IMR-90 (cell line): ENCODE results near the gene TTC19. TPM values are rescaled to one million over a fixed set of nuclear protein-coding genes. Genes with fewer than 3 reads are reported as not detected.

Source experiments
- ATAC-seq: fragments of 200-7000 bp; cut with Tn5 transposase; 2 replicates; pipeline ENCODE4 v1.9.1; 2020; ENCODE audit warnings: low read depth, mild to moderate bottlenecking, moderate library complexity
- BruUV-seq: library from RNA; stranded (reverse); fragments of 400-500 nt; replicated peaks from 2 replicates; lab custom pipeline; 2021; lab: Mats Ljungman, UMichigan
- CTCF ChIA-PET: fragments of 300-600 bp; formaldehyde crosslinking; extraction: SDS; loops from one replicate; lab custom pipeline; 2021; ENCODE audit warnings: antibody characterized with exemption; lab: Yijun Ruan, JAX
- POLR2A ChIA-PET: fragments of 300-600 bp; sonication (Branson Sonifier 250); formaldehyde crosslinking; loops from one replicate; lab custom pipeline; 2022; ENCODE audit warnings: antibody characterized with exemption; ENCODE audit not compliant: unreplicated experiment; lab: Charles Lee
- DNase-seq: peaks from one replicate; pipeline ENCODE4 v3.0.0; 2013
- H2AFZ ChIP-seq: replicated peaks from 2 replicates; pipeline ENCODE3; 2013; ENCODE audit warnings: low read length, mild to moderate bottlenecking; ENCODE audit not compliant: poor library complexity
- H2AK5ac ChIP-seq: 2 replicates; pipeline ENCODE4 v1.6.1; 2013; ENCODE audit warnings: low read depth, low read length, inconsistent platforms
- H2AK9ac ChIP-seq: replicated peaks from 2 replicates; pipeline ENCODE3; 2013; ENCODE audit warnings: mild to moderate bottlenecking, low read depth, low read length, moderate library complexity; ENCODE audit not compliant: poor library complexity
- H2BK120ac ChIP-seq: 2 replicates; pipeline ENCODE4 v1.6.1; 2013; ENCODE audit warnings: low read depth, low read length, inconsistent platforms
- H2BK15ac ChIP-seq: 3 replicates; pipeline ENCODE4 v1.6.1; 2013; ENCODE audit warnings: low read depth, low read length, inconsistent platforms
- H2BK20ac ChIP-seq: 2 replicates; pipeline ENCODE4 v1.6.1; 2013; ENCODE audit warnings: low read depth, mild to moderate bottlenecking, inconsistent platforms, low read length, moderate library complexity
- H2BK5ac ChIP-seq: 2 replicates; pipeline ENCODE4 v1.6.1; 2013; ENCODE audit warnings: mild to moderate bottlenecking, low read depth, low read length, inconsistent platforms; ENCODE audit not compliant: poor library complexity, severe bottlenecking
- H3K14ac ChIP-seq: replicated peaks from 2 replicates; pipeline ENCODE4 v1.6.1; 2013; ENCODE audit warnings: low read depth, low read length, inconsistent platforms
- H3K18ac ChIP-seq: 2 replicates; pipeline ENCODE4 v1.6.1; 2013; ENCODE audit warnings: low read depth, low read length, control low read depth
- H3K23ac ChIP-seq: 2 replicates; pipeline ENCODE4 v1.6.1; 2013; ENCODE audit warnings: low read depth, low read length, inconsistent platforms
- H3K27ac ChIP-seq: 2 replicates; pipeline ENCODE4 v1.5.1; 2013; ENCODE audit warnings: mild to moderate bottlenecking, control low read depth, low read length; ENCODE audit not compliant: insufficient read depth
- H3K27me3 ChIP-seq: 2 replicates; pipeline ENCODE4 v1.6.1; 2013; ENCODE audit warnings: low read length; ENCODE audit not compliant: control insufficient read depth, insufficient read depth
- H3K36me3 ChIP-seq: 2 replicates; pipeline ENCODE4 v1.6.1; 2013; ENCODE audit warnings: low read length, mixed read lengths; ENCODE audit not compliant: control insufficient read depth, insufficient read depth
- H3K4ac ChIP-seq: 2 replicates; pipeline ENCODE4 v1.6.1; 2013; ENCODE audit warnings: low read depth, low read length, inconsistent platforms
- H3K4me1 ChIP-seq: 2 replicates; pipeline ENCODE4 v1.6.1; 2013; ENCODE audit warnings: low read length, mixed read lengths; ENCODE audit not compliant: control insufficient read depth, insufficient read depth
- H3K4me2 ChIP-seq: 2 replicates; pipeline ENCODE4 v1.6.1; 2013; ENCODE audit warnings: low read depth, mild to moderate bottlenecking, control low read depth, low read length, moderate library complexity
- H3K4me3 ChIP-seq: 2 replicates; pipeline ENCODE4 v1.5.1; 2013; ENCODE audit warnings: low read depth, mild to moderate bottlenecking, control low read depth, low read length, moderate library complexity; ENCODE audit not compliant: insufficient read depth
- H3K56ac ChIP-seq: 2 replicates; pipeline ENCODE4 v1.6.1; 2013; ENCODE audit warnings: low read length, inconsistent platforms; ENCODE audit not compliant: insufficient read depth; ENCODE audit errors: extremely low read depth
- H3K79me1 ChIP-seq, 2 experiments: 2 replicates each; pipeline ENCODE4 v1.6.1; 2013; ENCODE audit warnings: low read length in 2 of 2, inconsistent platforms in 1 of 2, low read depth in 1 of 2
- H3K9ac ChIP-seq: 2 replicates; pipeline ENCODE4 v1.6.1; 2013; ENCODE audit warnings: low read depth, low read length, control low read depth
- H3K9me1 ChIP-seq: 2 replicates; pipeline ENCODE4 v1.6.1; 2013; ENCODE audit warnings: low read length, inconsistent platforms; ENCODE audit not compliant: insufficient read depth
- H3K9me3 ChIP-seq: 2 replicates; pipeline ENCODE4 v1.6.1; 2013; ENCODE audit warnings: low read length; ENCODE audit not compliant: control insufficient read depth, insufficient read depth
- H4K20me1 ChIP-seq: 2 replicates; pipeline ENCODE4 v1.6.1; 2013; ENCODE audit warnings: low read length, inconsistent platforms; ENCODE audit not compliant: insufficient read depth
- H4K5ac ChIP-seq: 2 replicates; pipeline ENCODE4 v1.6.1; 2013; ENCODE audit warnings: mild to moderate bottlenecking, low read depth, low read length, control low read depth
- H4K8ac ChIP-seq, 2 experiments: 2 replicates each; pipeline ENCODE4 v1.6.1; 2013; ENCODE audit warnings: low read depth in 2 of 2, low read length in 2 of 2, control low read depth in 1 of 2, inconsistent platforms in 1 of 2
- H4K91ac ChIP-seq: 2 replicates; pipeline ENCODE4 v1.6.1; 2013; ENCODE audit warnings: low read depth, low read length, inconsistent platforms; ENCODE audit not compliant: insufficient read depth
- BHLHE40 ChIP-seq: fragments of 150-350 bp; IDR thresholded peaks from 2 replicates; pipeline ENCODE4 v1.6.1; 2016; ENCODE audit warnings: mild to moderate bottlenecking, low read depth, low read length
- CEBPB ChIP-seq: IDR thresholded peaks from 2 replicates; pipeline ENCODE4 v1.6.1; 2012; ENCODE audit warnings: low read depth, low read length, improper control_type of control experiment
- CHD1 ChIP-seq: IDR thresholded peaks from 2 replicates; pipeline ENCODE4 v1.6.1; 2012; ENCODE audit warnings: low read depth, low read length, improper control_type of control experiment
- FOS ChIP-seq: fragments of 150-350 bp; IDR thresholded peaks from 2 replicates; pipeline ENCODE4 v1.6.1; 2016; ENCODE audit warnings: low read depth, low read length
- MAFK ChIP-seq: IDR thresholded peaks from 2 replicates; pipeline ENCODE4 v1.6.1; 2012; ENCODE audit warnings: low read depth, low read length, improper control_type of control experiment
- MAZ ChIP-seq: IDR thresholded peaks from 2 replicates; pipeline ENCODE4 v1.6.1; 2012; ENCODE audit warnings: low read depth, mild to moderate bottlenecking, low read length, improper control_type of control experiment, moderate library complexity, borderline replicate concordance
- MXI1 ChIP-seq: IDR thresholded peaks from 2 replicates; pipeline ENCODE4 v1.6.1; 2012; ENCODE audit warnings: low read depth, mild to moderate bottlenecking, low read length, moderate library complexity, borderline replicate concordance
- POLR2A ChIP-seq: IDR thresholded peaks from 2 replicates; pipeline ENCODE4 v1.6.1; 2012; ENCODE audit warnings: mild to moderate bottlenecking, low read depth, low read length
- RCOR1 ChIP-seq: IDR thresholded peaks from 2 replicates; pipeline ENCODE4 v1.6.1; 2012; ENCODE audit warnings: mild to moderate bottlenecking, low read length, improper control_type of control experiment; ENCODE audit not compliant: insufficient replicate concordance
- SMC3 ChIP-seq: fragments of 150-350 bp; IDR thresholded peaks from 2 replicates; pipeline ENCODE4 v1.6.1; 2016; ENCODE audit warnings: low read depth, mild to moderate bottlenecking, antibody characterized with exemption, low read length, moderate library complexity
- WGBS, 2 experiments: methylation state at CpG; one replicate each; pipeline versions ENCODE4 v1.1.5 to v1.1.7; 2013; ENCODE audit warnings: missing lambda C conversion rate in 2 of 2; ENCODE audit not compliant: insufficient read length in 1 of 2; ENCODE audit errors: extremely low coverage in 2 of 2; 5-methylcytosine and 5-hydroxymethylcytosine counted together
- dilution Hi-C: fragments of 300-500 bp; cut with HindIII; formaldehyde crosslinking; loops from one replicate; pipeline ENCODE4 v1.14.3; 2018; ENCODE audit warnings: low sequenced_read_pairs; ENCODE audit not compliant: unreplicated experiment
- in situ Hi-C: fragments of 300-500 bp; cut with MboI; formaldehyde crosslinking; loops from 3 replicates; pipeline ENCODE4 v1.14.3; 2019; ENCODE audit warnings: low sequenced_read_pairs, inconsistent platforms, mixed read lengths
- intact Hi-C: fragments of 100-400 bp; cut with micrococcal nuclease; formaldehyde crosslinking; loops from 2 replicates; pipeline ENCODE4 v1.10.0; 2022
- polyA plus RNA-seq, 3 experiments: library from polyadenylated mRNA; depleted of rRNA; stranded (reverse); fragments of >200 nt; gene quantifications; 2 replicates each; pipeline ENCODE4 v1.2.3, GENCODE V29; 2012; ENCODE audit warnings: low replicate concordance in 1 of 3
- total RNA-seq: library from RNA; depleted of rRNA; stranded (reverse); fragments of >200 nt; gene quantifications from 2 replicates; pipeline ENCODE4 v1.2.3, GENCODE V29; 2012
- TF ChIP-seq, protein P1 (sequence below): fragments of 150-350 bp; IDR thresholded peaks from 2 replicates; pipeline ENCODE4 v1.6.1; 2016; ENCODE audit warnings: low read depth, mild to moderate bottlenecking, low read length, moderate library complexity, borderline replicate concordance
- TF ChIP-seq, protein P2 (sequence below): conservative IDR thresholded peaks from 2 replicates; pipeline ENCODE4 v1.5.1; 2012; ENCODE audit warnings: mild to moderate bottlenecking, low read depth, low read length, improper control_type of control experiment

Gene TTC19
- total and polyA plus RNA-seq, 2 of the 4 experiments (the other 2 are of a cell fraction), result 8.3 to 12.9 TPM

DNA sequence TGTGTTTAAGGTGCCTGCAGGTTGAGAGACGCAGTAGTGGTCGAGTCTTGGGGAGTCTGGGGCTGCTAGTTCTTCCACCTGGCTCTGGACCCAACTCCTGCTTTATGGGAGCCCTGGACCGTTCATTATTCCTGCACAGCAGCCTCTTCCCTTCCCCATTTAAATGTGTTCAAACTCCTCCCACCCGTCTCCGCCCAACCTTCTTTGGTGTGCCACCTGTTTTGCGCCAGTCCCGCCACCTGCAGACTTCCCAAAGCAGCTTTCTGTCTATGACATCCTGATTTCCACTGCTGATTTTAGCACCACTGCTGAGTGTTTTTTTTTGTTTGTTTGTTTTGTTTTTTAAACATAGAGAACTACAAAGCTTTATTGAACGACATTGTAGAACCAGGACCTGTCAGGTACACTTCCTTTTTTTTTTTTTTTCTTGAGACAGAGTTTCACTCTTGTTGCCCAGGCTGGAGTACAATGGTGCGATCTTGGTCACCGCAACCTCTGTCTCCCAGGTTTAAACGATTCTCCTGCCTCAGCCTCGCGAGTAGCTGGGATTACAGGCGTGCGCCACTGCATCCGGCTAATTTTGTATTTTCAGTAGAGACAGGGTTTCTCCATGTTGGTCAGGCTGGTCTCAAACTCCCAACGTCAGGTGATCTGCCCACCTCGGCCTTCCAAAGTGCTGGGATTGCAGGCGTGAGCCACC, 41.9 kb upstream of the TTC19 start:
- no peak overlapping the region for H3K4me3 ChIP-seq
- peaks cover 22% of the 10 kb centered on the region for H3K4me1 ChIP-seq
- H3K9me1 ChIP-seq, result peaks cover 14% of the 10 kb centered on the region
- peak overlapping the region; percentile 3; the same call in 1 of the 2 replicates for H2BK120ac ChIP-seq
- H2BK20ac ChIP-seq, result peak overlapping the region; percentile 99
- in situ Hi-C loops, result loop anchor here (25.0 kb wide), 1 partner anchor 695 kb away; the partner anchor contains the start of gene PMP22
- no peaks in the 10 kb centered on the region for H3K27me3 ChIP-seq
- peak overlapping the region; percentile 96 for H2BK5ac ChIP-seq
- no peak overlapping the region; the same call in 1 of the 2 replicates for H3K14ac ChIP-seq
- H2AFZ ChIP-seq, result no peak overlapping the region
- H4K8ac ChIP-seq, result peak overlapping the region; percentile 66 to 82; a peak in 2 of 4 replicates
- dilution Hi-C loops, result no loop called here
- H3K79me1 ChIP-seq, result peaks cover 9 to 27% of the 10 kb centered on the region in 2 experiments; a peak in 3 of 4 replicates
- H3K36me3 ChIP-seq, result no peaks in the 10 kb centered on the region
- peak overlapping the region; percentile 8 for H2AK9ac ChIP-seq
- no peak overlapping the region for H3K56ac ChIP-seq
- H3K27ac ChIP-seq, result no peak overlapping the region
- no peak overlapping the region for H3K9ac ChIP-seq
- no peak overlapping the region for H3K4me2 ChIP-seq
- peak overlapping the region; percentile 88; the same call in 2 of the 3 replicates for H2BK15ac ChIP-seq
- H3K4ac ChIP-seq, result no peak overlapping the region; the same call in 1 of the 2 replicates
- no peak for TF ChIP-seq POLR2A
- TF ChIP-seq MAFK, result no peak
- no peak for TF ChIP-seq MXI1
- TF ChIP-seq BHLHE40, result no peak
- no peak for TF ChIP-seq CEBPB
- no peak for TF ChIP-seq MAZ
- TF ChIP-seq, protein P1, sequence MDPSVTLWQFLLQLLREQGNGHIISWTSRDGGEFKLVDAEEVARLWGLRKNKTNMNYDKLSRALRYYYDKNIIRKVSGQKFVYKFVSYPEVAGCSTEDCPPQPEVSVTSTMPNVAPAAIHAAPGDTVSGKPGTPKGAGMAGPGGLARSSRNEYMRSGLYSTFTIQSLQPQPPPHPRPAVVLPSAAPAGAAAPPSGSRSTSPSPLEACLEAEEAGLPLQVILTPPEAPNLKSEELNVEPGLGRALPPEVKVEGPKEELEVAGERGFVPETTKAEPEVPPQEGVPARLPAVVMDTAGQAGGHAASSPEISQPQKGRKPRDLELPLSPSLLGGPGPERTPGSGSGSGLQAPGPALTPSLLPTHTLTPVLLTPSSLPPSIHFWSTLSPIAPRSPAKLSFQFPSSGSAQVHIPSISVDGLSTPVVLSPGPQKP, result no peak
- TF ChIP-seq RCOR1, result no peak
- TF ChIP-seq FOS, result no peak
- no peak for TF ChIP-seq SMC3
- TF ChIP-seq, protein P2, sequence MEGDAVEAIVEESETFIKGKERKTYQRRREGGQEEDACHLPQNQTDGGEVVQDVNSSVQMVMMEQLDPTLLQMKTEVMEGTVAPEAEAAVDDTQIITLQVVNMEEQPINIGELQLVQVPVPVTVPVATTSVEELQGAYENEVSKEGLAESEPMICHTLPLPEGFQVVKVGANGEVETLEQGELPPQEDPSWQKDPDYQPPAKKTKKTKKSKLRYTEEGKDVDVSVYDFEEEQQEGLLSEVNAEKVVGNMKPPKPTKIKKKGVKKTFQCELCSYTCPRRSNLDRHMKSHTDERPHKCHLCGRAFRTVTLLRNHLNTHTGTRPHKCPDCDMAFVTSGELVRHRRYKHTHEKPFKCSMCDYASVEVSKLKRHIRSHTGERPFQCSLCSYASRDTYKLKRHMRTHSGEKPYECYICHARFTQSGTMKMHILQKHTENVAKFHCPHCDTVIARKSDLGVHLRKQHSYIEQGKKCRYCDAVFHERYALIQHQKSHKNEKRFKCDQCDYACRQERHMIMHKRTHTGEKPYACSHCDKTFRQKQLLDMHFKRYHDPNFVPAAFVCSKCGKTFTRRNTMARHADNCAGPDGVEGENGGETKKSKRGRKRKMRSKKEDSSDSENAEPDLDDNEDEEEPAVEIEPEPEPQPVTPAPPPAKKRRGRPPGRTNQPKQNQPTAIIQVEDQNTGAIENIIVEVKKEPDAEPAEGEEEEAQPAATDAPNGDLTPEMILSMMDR, result no peak
- TF ChIP-seq CHD1, result no peak
- H3K18ac ChIP-seq, result no peak overlapping the region
- no peak overlapping the region; the same call in 1 of the 2 replicates for H4K5ac ChIP-seq
- DNase-seq (no peak), ATAC-seq (no peak)
- H3K23ac ChIP-seq, result no peak overlapping the region
- H4K91ac ChIP-seq, result 0 out of 2 replicates have a peak overlapping the region, but pooled peaks have one; percentile 8
- H2AK5ac ChIP-seq, result peak overlapping the region; percentile 97
- intact Hi-C loops, result no loop called here
- no TSS peak for BruUV-seq
- ChIA-PET CTCF (no interaction called here), POLR2A (no interaction called here)
- WGBS, 2 experiments, result no CpG with 5 or more reads among the region's 19 CpGs
- no peaks in the 10 kb centered on the region for H3K9me3 ChIP-seq
- peaks cover 7% of the 10 kb centered on the region for H4K20me1 ChIP-seq
